SK-N-SH (cell line): ENCODE results near the gene PXMP2. TPM values are rescaled to one million over a fixed set of nuclear protein-coding genes. Genes with fewer than 3 reads are reported as not detected.

Experiments used
- CTCF ChIA-PET: fragments of 300-600, 350-600 bp; formaldehyde crosslinking; extraction: SDS; loops from one replicate; lab custom pipeline; 2021; lab: Yijun Ruan, JAX
- POLR2A ChIA-PET: fragments of 350-600 bp; sonication (Branson Sonifier 250); formaldehyde crosslinking; extraction: SDS; loops from one replicate; lab custom pipeline; 2020; ENCODE audit warnings: antibody characterized with exemption, inconsistent platforms; lab: Yijun Ruan, JAX
- DNase-seq: peaks from one replicate; pipeline ENCODE4 v3.0.0; 2012
- H2AFZ ChIP-seq: fragments of 200-600 bp; sonication (generic); 2 replicates; pipeline ENCODE4 v1.8.1; 2016; ENCODE audit warnings: antibody characterized with exemption, mild to moderate bottlenecking, low read depth
- H3F3A ChIP-seq: fragments of 200-600 bp; sonication (generic); replicated peaks from 2 replicates; pipeline ENCODE3; 2016; ENCODE audit warnings: antibody characterized with exemption, mild to moderate bottlenecking; ENCODE audit not compliant: insufficient read depth
- H3K27ac ChIP-seq, 2 experiments: fragments of 200-500 bp in 1 of 2; fragments of 200-600 bp in 1 of 2; sonication (Bioruptor generic) in 1 of 2; sonication (generic), shearing (Covaris generic) in 1 of 2; 2 replicates each; pipeline versions ENCODE4 v1.5.1 to v1.6.1; 2014 to 2016; ENCODE audit warnings: low read depth in 2 of 2, inconsistent platforms in 1 of 2, low read length in 1 of 2, mild to moderate bottlenecking in 1 of 2, mixed read lengths in 1 of 2
- H3K27me3 ChIP-seq: fragments of 200-600 bp; sonication (generic), shearing (Covaris generic); 2 replicates; pipeline ENCODE4 v1.6.1; 2016; ENCODE audit warnings: mixed run types; ENCODE audit not compliant: insufficient read depth
- H3K36me3 ChIP-seq, 2 experiments: fragments of 200-500 bp in 1 of 2; fragments of 200-600 bp in 1 of 2; sonication (Bioruptor generic) in 1 of 2; sonication (generic) in 1 of 2; replicated peaks in 1 of 2; 2 replicates each; pipeline versions ENCODE3 to v1.5.1; 2014 to 2016; ENCODE audit warnings: low read length in 1 of 2, mild to moderate bottlenecking in 1 of 2; ENCODE audit not compliant: insufficient read depth in 2 of 2, control insufficient read depth in 1 of 2
- H3K4me1 ChIP-seq, 2 experiments: fragments of 200-500 bp in 1 of 2; fragments of 200-600 bp in 1 of 2; sonication (Bioruptor generic) in 1 of 2; sonication (generic), shearing (Covaris generic) in 1 of 2; 2 replicates each; pipeline versions ENCODE4 v1.5.1 to v1.6.1; 2014 to 2016; ENCODE audit warnings: low read depth in 1 of 2, low read length in 1 of 2, mixed run types in 1 of 2; ENCODE audit not compliant: insufficient read depth in 2 of 2, control insufficient read depth in 1 of 2
- H3K4me2 ChIP-seq: fragments of 200-600 bp; sonication (generic), shearing (Covaris generic); 2 replicates; pipeline ENCODE4 v1.6.1; 2017; ENCODE audit warnings: mixed run types
- H3K4me3 ChIP-seq, 2 experiments: fragments of 200-500 bp in 1 of 2; fragments of 200-600 bp in 1 of 2; sonication (Bioruptor generic) in 1 of 2; sonication (generic), shearing (Covaris generic) in 1 of 2; 2 replicates each; pipeline versions ENCODE4 v1.5.1 to v1.8.1; 2014 to 2016; ENCODE audit warnings: low read depth in 2 of 2, inconsistent platforms in 1 of 2, low read length in 1 of 2, mild to moderate bottlenecking in 1 of 2, mixed read lengths in 1 of 2, moderate library complexity in 1 of 2
- H3K79me2 ChIP-seq: fragments of 200-600 bp; sonication (generic); 2 replicates; pipeline ENCODE4 v1.8.1; 2017; ENCODE audit warnings: mild to moderate bottlenecking; ENCODE audit not compliant: insufficient read depth
- H3K9ac ChIP-seq: fragments of 200-600 bp; sonication (generic); 2 replicates; pipeline ENCODE4 v1.6.1; 2017; ENCODE audit warnings: mixed run types
- H3K9me2 ChIP-seq: fragments of 200-600 bp; sonication (generic); 2 replicates; pipeline ENCODE4 v1.6.1; 2017; ENCODE audit warnings: mixed run types
- H3K9me3 ChIP-seq: fragments of 200-600 bp; sonication (generic); 2 replicates; pipeline ENCODE4 v1.6.1; 2017; ENCODE audit warnings: mixed run types, mild to moderate bottlenecking, moderate library complexity
- H4K20me1 ChIP-seq: fragments of 200-600 bp; sonication (generic); 2 replicates; pipeline ENCODE4 v1.6.1; 2017; ENCODE audit warnings: mild to moderate bottlenecking, mixed run types; ENCODE audit not compliant: insufficient read depth
- EP300 ChIP-seq, 2 experiments: IDR thresholded peaks; 2 replicates each; pipeline versions ENCODE4 v1.4.0 to v1.6.1; 2012; ENCODE audit warnings: borderline replicate concordance in 1 of 2, low read depth in 1 of 2, low read length in 1 of 2
- FOXM1 ChIP-seq: IDR thresholded peaks from 2 replicates; pipeline ENCODE4 v1.4.0; 2012; ENCODE audit warnings: low read depth, mild to moderate bottlenecking
- GABPA ChIP-seq: IDR thresholded peaks from 2 replicates; pipeline ENCODE4 v1.4.0; 2012; ENCODE audit warnings: low read depth, mild to moderate bottlenecking
- MAX ChIP-seq: IDR thresholded peaks from 2 replicates; pipeline ENCODE4 v1.4.0; 2012; ENCODE audit warnings: low read depth
- MXI1 ChIP-seq: IDR thresholded peaks from 2 replicates; pipeline ENCODE4 v1.6.1; 2012; ENCODE audit warnings: mild to moderate bottlenecking, low read depth, low read length, improper control_type of control experiment
- RCOR1 ChIP-seq: fragments of 150-350 bp; IDR thresholded peaks from 2 replicates; pipeline ENCODE4 v1.6.1; 2017; ENCODE audit warnings: antibody characterized with exemption, low read length
- RFX5 ChIP-seq: IDR thresholded peaks from 2 replicates; pipeline ENCODE4 v1.6.1; 2012; ENCODE audit warnings: mild to moderate bottlenecking, improper control_type of control experiment, low read length
- SMC3 ChIP-seq: IDR thresholded peaks from 2 replicates; pipeline ENCODE4 v1.6.1; 2012; ENCODE audit warnings: low read depth, low read length, improper control_type of control experiment
- TCF12 ChIP-seq: IDR thresholded peaks from 2 replicates; pipeline ENCODE4 v1.4.0; 2012
- ZBTB33 ChIP-seq: IDR thresholded peaks from 2 replicates; pipeline ENCODE4 v1.4.0; 2012; ENCODE audit warnings: low read depth, borderline replicate concordance
- WGBS: methylation state at CpG from one replicate; pipeline ENCODE4 v1.1.6; 2017; ENCODE audit warnings: low lambda C conversion rate; 5-methylcytosine and 5-hydroxymethylcytosine counted together
- polyA plus RNA-seq, 3 experiments: library from polyadenylated mRNA; depleted of rRNA; stranded (reverse); fragments of >200 nt; gene quantifications; 2 replicates each; pipeline ENCODE4 v1.2.3, GENCODE V29; 2012
- TF ChIP-seq, protein P1 (sequence below): IDR thresholded peaks from 2 replicates; pipeline ENCODE4 v1.6.1; 2012; ENCODE audit warnings: mild to moderate bottlenecking, low read depth, low read length, moderate library complexity

The PXMP2 gene
- polyA plus RNA-seq, 1 of the 3 experiments (the other 2 are of a cell fraction): 35.8 TPM

DNA sequence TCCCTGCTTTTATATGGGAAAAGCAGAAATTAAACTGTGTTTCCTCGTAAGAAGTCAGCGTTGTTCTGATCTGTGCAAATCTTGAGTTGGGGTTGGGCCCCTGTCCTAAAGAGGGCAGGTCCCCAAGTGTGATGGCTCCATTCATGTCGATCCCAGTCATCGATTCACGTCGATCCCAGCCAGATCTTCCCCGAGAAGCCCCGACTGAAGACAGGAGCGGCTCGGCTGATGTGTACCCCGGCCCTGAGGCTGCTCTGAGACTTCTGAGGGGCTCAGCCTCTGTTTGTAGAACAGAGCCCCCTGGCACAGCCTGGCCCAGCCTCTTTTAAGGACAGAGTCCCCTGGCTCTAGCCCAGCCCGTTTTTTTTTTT is 32.6 kb downstream of the PXMP2 start:
- 98% methylated on average over 12 of the region's 12 CpGs for WGBS
- H3K9me3 ChIP-seq: no peaks in the 10 kb centered on the region
- peaks cover 21% of the 10 kb centered on the region for H3F3A ChIP-seq
- H3K4me3 ChIP-seq: no peak overlapping the region
- H3K4me1 ChIP-seq: no peaks in the 10 kb centered on the region
- peaks cover 20% of the 10 kb centered on the region; the same call in 1 of the 2 replicates for H3K79me2 ChIP-seq
- H3K9me2 ChIP-seq: no peaks in the 10 kb centered on the region
- H3K36me3 ChIP-seq: peaks cover 31 to 55% of the 10 kb centered on the region in 2 experiments
- H3K4me2 ChIP-seq: no peak overlapping the region
- no peak overlapping the region for H3K27ac ChIP-seq
- CTCF ChIA-PET: no interaction called here
- H4K20me1 ChIP-seq: peaks cover 28% of the 10 kb centered on the region
- TF ChIP-seq EP300 (IDR thresholded peaks at IDR 0.05; ENCODE audit: borderline replicate concordance in 1 of 2, low read depth in 1 of 2, low read length in 1 of 2): no peak
- TF ChIP-seq ZBTB33: no peak
- no peak for TF ChIP-seq TCF12
- no peak for TF ChIP-seq RFX5
- TF ChIP-seq FOXM1: no peak
- TF ChIP-seq, protein P1, sequence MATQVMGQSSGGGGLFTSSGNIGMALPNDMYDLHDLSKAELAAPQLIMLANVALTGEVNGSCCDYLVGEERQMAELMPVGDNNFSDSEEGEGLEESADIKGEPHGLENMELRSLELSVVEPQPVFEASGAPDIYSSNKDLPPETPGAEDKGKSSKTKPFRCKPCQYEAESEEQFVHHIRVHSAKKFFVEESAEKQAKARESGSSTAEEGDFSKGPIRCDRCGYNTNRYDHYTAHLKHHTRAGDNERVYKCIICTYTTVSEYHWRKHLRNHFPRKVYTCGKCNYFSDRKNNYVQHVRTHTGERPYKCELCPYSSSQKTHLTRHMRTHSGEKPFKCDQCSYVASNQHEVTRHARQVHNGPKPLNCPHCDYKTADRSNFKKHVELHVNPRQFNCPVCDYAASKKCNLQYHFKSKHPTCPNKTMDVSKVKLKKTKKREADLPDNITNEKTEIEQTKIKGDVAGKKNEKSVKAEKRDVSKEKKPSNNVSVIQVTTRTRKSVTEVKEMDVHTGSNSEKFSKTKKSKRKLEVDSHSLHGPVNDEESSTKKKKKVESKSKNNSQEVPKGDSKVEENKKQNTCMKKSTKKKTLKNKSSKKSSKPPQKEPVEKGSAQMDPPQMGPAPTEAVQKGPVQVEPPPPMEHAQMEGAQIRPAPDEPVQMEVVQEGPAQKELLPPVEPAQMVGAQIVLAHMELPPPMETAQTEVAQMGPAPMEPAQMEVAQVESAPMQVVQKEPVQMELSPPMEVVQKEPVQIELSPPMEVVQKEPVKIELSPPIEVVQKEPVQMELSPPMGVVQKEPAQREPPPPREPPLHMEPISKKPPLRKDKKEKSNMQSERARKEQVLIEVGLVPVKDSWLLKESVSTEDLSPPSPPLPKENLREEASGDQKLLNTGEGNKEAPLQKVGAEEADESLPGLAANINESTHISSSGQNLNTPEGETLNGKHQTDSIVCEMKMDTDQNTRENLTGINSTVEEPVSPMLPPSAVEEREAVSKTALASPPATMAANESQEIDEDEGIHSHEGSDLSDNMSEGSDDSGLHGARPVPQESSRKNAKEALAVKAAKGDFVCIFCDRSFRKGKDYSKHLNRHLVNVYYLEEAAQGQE: no peak
- no peak for TF ChIP-seq MAX
- no peak for TF ChIP-seq GABPA
- no peak for TF ChIP-seq MXI1
- TF ChIP-seq RCOR1: no peak
- TF ChIP-seq SMC3: no peak
- no peak overlapping the region for H2AFZ ChIP-seq
- POLR2A ChIA-PET: no interaction called here
- DNase-seq: no peak
- H3K27me3 ChIP-seq: no peaks in the 10 kb centered on the region
- no peak overlapping the region for H3K9ac ChIP-seq
